ENCODE data around the gene ANO7.
"Not testable (repeated sequence)": the region's sequence is repeated elsewhere in the genome, so short reads cannot be mapped to it uniquely, and the experiment has no call there.

The ANO7 gene

GRCh38 chr2:241194811-241195210 is 6.3 kb downstream of the ANO7 start:
- no peak for DNase-seq

GRCh38 chr2:241195506-241196130 is 7.1 kb downstream of the ANO7 start:
- no peak for DNase-seq

- not testable (repeated sequence) for DNase-seq
Measured at GRCh38 chr2:241197246-241197645, 8.8 kb downstream of the ANO7 start.

GRCh38 chr2:241197947-241198346 is 9.5 kb downstream of the ANO7 start:
- no peak for DNase-seq

GRCh38 chr2:241198381-241199279 is 10.2 kb downstream of the ANO7 start:
- DNase-seq: no peak

- no peak for DNase-seq
Measured at GRCh38 chr2:241199286-241199685, 10.8 kb downstream of the ANO7 start.

- DNase-seq: no peak
Measured at GRCh38 chr2:241199897-241200821, 11.7 kb downstream of the ANO7 start.

GRCh38 chr2:241200822-241201395 is 12.4 kb downstream of the ANO7 start:
- DNase-seq: no peak

GRCh38 chr2:241201445-241202267 is 13.2 kb downstream of the ANO7 start:
- DNase-seq: no peak

- no peak for DNase-seq
Measured at GRCh38 chr2:241202268-241202585, 13.8 kb downstream of the ANO7 start.

GRCh38 chr2:241202681-241203080 is 14.2 kb downstream of the ANO7 start:
- no peak for DNase-seq

- DNase-seq: no peak
Measured at GRCh38 chr2:241203218-241204009, 14.9 kb downstream of the ANO7 start.

GRCh38 chr2:241204010-241204384 is 15.5 kb downstream of the ANO7 start:
- no peak for DNase-seq

GRCh38 chr2:241204490-241204889 is 16.0 kb downstream of the ANO7 start:
- DNase-seq: no peak

- DNase-seq: no peak
Measured at GRCh38 chr2:241205086-241205485, 16.6 kb downstream of the ANO7 start.

- no peak for DNase-seq
Measured at GRCh38 chr2:241207151-241207550, 18.7 kb downstream of the ANO7 start.

GRCh38 chr2:241207641-241208040 is 19.2 kb downstream of the ANO7 start:
- no peak for DNase-seq

GRCh38 chr2:241208058-241208457 is 19.6 kb downstream of the ANO7 start:
- no peak for DNase-seq

- DNase-seq: no peak
Measured at GRCh38 chr2:241209271-241209670, 20.8 kb downstream of the ANO7 start.

- no peak for DNase-seq
Measured at GRCh38 chr2:241211276-241211675, 22.8 kb downstream of the ANO7 start.

- DNase-seq: no peak
Measured at GRCh38 chr2:241213041-241213440, 24.6 kb downstream of the ANO7 start.
